ENCODE results near the gene MAPK1IP1L. TPM values are rescaled to one million over a fixed set of nuclear protein-coding genes. Genes with fewer than 3 reads are reported as not detected.
A peak's percentile ranks its signal among the peaks of the same experiment; 100 is the strongest.

The MAPK1IP1L gene
- total RNA-seq, 1 experiment from 2014 or later: 97.9 TPM

DNA sequence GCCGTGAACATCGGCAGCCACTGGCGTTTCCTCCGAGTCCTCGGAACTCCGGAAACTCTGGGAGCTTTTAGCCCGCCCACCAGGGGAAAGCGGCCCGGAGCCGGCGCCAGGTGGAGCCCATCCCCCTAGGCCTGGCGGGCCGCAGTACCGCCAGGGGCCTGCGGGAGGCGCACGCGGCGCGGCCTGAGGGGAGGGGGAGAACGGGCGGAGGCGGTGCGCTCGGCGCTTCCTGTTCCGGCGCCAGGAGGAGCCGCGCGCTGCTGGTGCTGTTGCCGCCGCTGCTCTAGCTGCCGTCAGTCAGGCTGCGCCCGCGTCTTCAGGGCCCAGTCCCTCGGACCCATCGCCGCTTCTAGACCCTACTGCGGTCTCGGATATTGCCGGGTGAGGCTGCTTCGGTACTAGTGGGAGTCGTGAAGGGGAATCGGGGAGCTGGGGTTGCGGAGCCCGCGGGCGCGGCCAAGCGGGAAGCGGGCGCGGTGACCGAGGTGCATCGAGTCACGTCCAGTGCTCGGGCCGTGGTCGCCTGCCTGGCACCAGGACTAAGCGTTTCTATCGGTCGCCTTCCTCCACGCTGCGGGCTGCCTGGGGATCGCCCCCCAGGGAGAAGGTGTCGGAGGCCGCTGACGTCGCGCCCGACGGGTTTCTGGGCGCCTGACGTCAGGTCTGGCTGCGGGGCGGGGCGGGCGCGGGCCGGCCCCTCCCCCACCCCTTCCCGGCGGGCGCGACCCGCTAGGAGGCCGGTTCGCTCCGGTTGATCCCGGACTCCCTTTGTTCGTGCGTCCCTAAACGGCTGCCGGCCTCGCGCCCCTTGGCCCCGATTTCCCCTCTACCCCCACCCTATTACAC, at the start of gene MAPK1IP1L (continued):
- TF ChIP-seq AFF4 (CRISPR knock-in tag; IDR thresholded peaks at IDR 0.05; ENCODE audit: borderline replicate concordance): peak; percentile 75; the same call in 1 of the 2 replicates
- TF ChIP-seq OVOL2 (CRISPR knock-in tag; IDR thresholded peaks at IDR 0.05; ENCODE audit: borderline replicate concordance): no peak
- TF ChIP-seq CDX4 (CRISPR knock-in tag; IDR thresholded peaks at IDR 0.05; ENCODE audit: borderline replicate concordance): 0 out of 2 replicates have a peak, but pooled peaks have one; percentile 54
- peak; percentile 83; the same call in 1 of the 2 replicates for TF ChIP-seq MYBL2 (CRISPR knock-in tag; IDR thresholded peaks at IDR 0.05)
- TF ChIP-seq, protein P1, sequence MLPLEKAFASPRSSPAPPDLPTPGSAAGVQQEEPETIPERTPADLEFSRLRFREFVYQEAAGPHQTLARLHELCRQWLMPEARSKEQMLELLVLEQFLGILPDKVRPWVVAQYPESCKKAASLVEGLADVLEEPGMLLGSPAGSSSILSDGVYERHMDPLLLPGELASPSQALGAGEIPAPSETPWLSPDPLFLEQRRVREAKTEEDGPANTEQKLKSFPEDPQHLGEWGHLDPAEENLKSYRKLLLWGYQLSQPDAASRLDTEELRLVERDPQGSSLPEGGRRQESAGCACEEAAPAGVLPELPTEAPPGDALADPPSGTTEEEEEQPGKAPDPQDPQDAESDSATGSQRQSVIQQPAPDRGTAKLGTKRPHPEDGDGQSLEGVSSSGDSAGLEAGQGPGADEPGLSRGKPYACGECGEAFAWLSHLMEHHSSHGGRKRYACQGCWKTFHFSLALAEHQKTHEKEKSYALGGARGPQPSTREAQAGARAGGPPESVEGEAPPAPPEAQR (CRISPR knock-in tag; IDR thresholded peaks at IDR 0.05): no peak
- no peak for TF ChIP-seq GRHL2 (CRISPR knock-in tag; IDR thresholded peaks at IDR 0.05; ENCODE audit: insufficient replicate concordance, severe bottlenecking)
- peak; percentile 60 for TF ChIP-seq GABPB1 (CRISPR knock-in tag; IDR thresholded peaks at IDR 0.05)
- TF ChIP-seq CTCF (IDR thresholded peaks at IDR 0.05): peak; percentile 95
- no peak for TF ChIP-seq EMX1 (CRISPR knock-in tag; IDR thresholded peaks at IDR 0.05)
- TF ChIP-seq HMGA2 (CRISPR knock-in tag; IDR thresholded peaks at IDR 0.05): no peak; the same call in 1 of the 2 replicates
- TF ChIP-seq JUN (CRISPR knock-in tag; IDR thresholded peaks at IDR 0.05): 0 out of 2 replicates have a peak, but pooled peaks have one; percentile 26
- no peak for TF ChIP-seq NR2C2 (CRISPR knock-in tag; IDR thresholded peaks at IDR 0.05)
- no peak for TF ChIP-seq ZNF121 (CRISPR knock-in tag; IDR thresholded peaks at IDR 0.05)
- TF ChIP-seq RORB (CRISPR knock-in tag; IDR thresholded peaks at IDR 0.05): no peak
- no peak for TF ChIP-seq SMAD4 (CRISPR knock-in tag; IDR thresholded peaks at IDR 0.05)

DNA sequence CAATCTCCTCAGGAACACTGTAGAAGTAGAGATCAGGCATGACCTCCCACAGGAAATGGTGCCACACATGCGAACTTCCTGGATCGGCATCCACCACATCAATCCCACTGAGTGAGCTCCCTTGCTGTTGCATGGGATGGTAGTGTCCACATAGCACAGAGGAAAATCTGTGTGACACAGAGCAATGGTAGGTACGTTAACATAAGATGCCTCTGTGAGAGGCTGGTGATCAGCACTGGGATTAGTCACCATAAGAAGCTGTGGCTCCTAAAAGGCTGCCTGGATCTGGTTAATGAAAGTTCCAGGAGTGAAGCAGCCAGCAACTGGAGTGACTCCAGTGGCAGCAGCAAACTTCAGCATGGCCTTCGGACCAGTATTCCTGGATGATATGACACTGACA, 46.4 kb upstream of the MAPK1IP1L start:
- no peaks in the 10 kb centered on the region for H3K27me3 Mint-ChIP-seq (ENCODE audit: low read depth)
- no peak overlapping the region for H3K4me3 Mint-ChIP-seq
- no peak overlapping the region; the same call in 1 of the 2 replicates for H3K27ac Mint-ChIP-seq
- TF ChIP-seq ZNF281 (CRISPR knock-in tag; IDR thresholded peaks at IDR 0.05): no peak
- TF ChIP-seq RELA (CRISPR knock-in tag; IDR thresholded peaks at IDR 0.05; ENCODE audit: borderline replicate concordance): no peak
- no peak for TF ChIP-seq MYBL2 (CRISPR knock-in tag; IDR thresholded peaks at IDR 0.05)
- H3K9me3 Mint-ChIP-seq: no peaks in the 10 kb centered on the region
- ChIA-PET CTCF (no interaction called here), POLR2A (no interaction called here)
- no peak for ATAC-seq
- peaks cover 72% of the 10 kb centered on the region for H3K36me3 Mint-ChIP-seq
- H3K4me1 Mint-ChIP-seq: no peaks in the 10 kb centered on the region
- no peak for DNase-seq (ENCODE audit: low spot score)
